WTC11 (cell line): Measurements from ENCODE around the gene PPP1R16B. TPM values are rescaled to one million over a fixed set of nuclear protein-coding genes. Genes with fewer than 3 reads are reported as not detected.
A peak's percentile ranks its signal among the peaks of the same experiment; 100 is the strongest.
"Not testable (repeated sequence)": the region's sequence is repeated elsewhere in the genome, so short reads cannot be mapped to it uniquely, and the experiment has no call there.

Experiments used
- ATAC-seq: fragments of 200-7000 bp; cut with Tn5 transposase; 2 replicates; pipeline ENCODE4 v1.10.0; 2021; ENCODE audit warnings: mild to moderate bottlenecking, moderate library complexity
- CTCF ChIA-PET: fragments of 300-600 bp; sonication (Branson Sonifier 250); formaldehyde crosslinking; loops from one replicate; lab custom pipeline; 2021; ENCODE audit warnings: antibody characterized with exemption; lab: Charles Lee
- POLR2A ChIA-PET: fragments of 350-600 bp; sonication (Branson Sonifier 250); formaldehyde crosslinking; loops from one replicate; lab custom pipeline; 2021; ENCODE audit warnings: antibody characterized with exemption; lab: Charles Lee
- DNase-seq: peaks from one replicate; pipeline ENCODE4 v3.0.0; 2021; ENCODE audit warnings: low spot score
- H3K27ac Mint-ChIP-seq: 2 replicates; pipeline ENCODE4 v1.8.0; 2021; ENCODE audit warnings: mixed read lengths
- H3K27me3 Mint-ChIP-seq: 2 replicates; pipeline ENCODE4 v1.8.0; 2021; ENCODE audit warnings: low read depth, mild to moderate bottlenecking, moderate library complexity, mixed read lengths
- H3K36me3 Mint-ChIP-seq: 2 replicates; pipeline ENCODE4 v1.8.0; 2021; ENCODE audit warnings: mixed read lengths
- H3K4me1 Mint-ChIP-seq: 2 replicates; pipeline ENCODE4 v1.8.0; 2022; ENCODE audit warnings: mixed read lengths
- H3K4me3 Mint-ChIP-seq: 2 replicates; pipeline ENCODE4 v1.8.0; 2021; ENCODE audit warnings: mild to moderate bottlenecking, moderate library complexity, mixed read lengths
- H3K9me3 Mint-ChIP-seq: 2 replicates; pipeline ENCODE4 v1.8.0; 2021; ENCODE audit warnings: mixed read lengths
- AFF4 ChIP-seq: sonication (generic); formaldehyde crosslinking; IDR thresholded peaks from 2 replicates; pipeline ENCODE4 v1.8.1; 2023; ENCODE audit warnings: mild to moderate bottlenecking, missing genetic modification reagents, borderline replicate concordance
- ATF6 ChIP-seq: sonication (generic); formaldehyde crosslinking; IDR thresholded peaks from 2 replicates; pipeline ENCODE4 v1.8.1; 2023; ENCODE audit warnings: mild to moderate bottlenecking, missing genetic modification reagents
- GABPB1 ChIP-seq: sonication (generic); formaldehyde crosslinking; IDR thresholded peaks from 2 replicates; pipeline ENCODE4 v1.8.1; 2023; ENCODE audit warnings: mild to moderate bottlenecking, missing genetic modification reagents
- HMGA2 ChIP-seq: fragments of 250-450 bp; sonication (Bioruptor Pico); IDR thresholded peaks from 2 replicates; pipeline ENCODE4 v1.4.0; 2021; ENCODE audit warnings: mild to moderate bottlenecking, moderate library complexity
- IRF1 ChIP-seq: sonication (generic); formaldehyde crosslinking; IDR thresholded peaks from 2 replicates; pipeline ENCODE4 v1.8.0; 2023; ENCODE audit warnings: missing genetic modification reagents
- KAT7 ChIP-seq: sonication (generic); formaldehyde crosslinking; IDR thresholded peaks from 2 replicates; pipeline ENCODE4 v1.8.1; 2023; ENCODE audit warnings: missing genetic modification reagents, mild to moderate bottlenecking, borderline replicate concordance
- MLX ChIP-seq: sonication (generic); formaldehyde crosslinking; IDR thresholded peaks from 2 replicates; pipeline ENCODE4 v1.8.1; 2023; ENCODE audit warnings: mild to moderate bottlenecking, missing genetic modification reagents, moderate library complexity
- RELA ChIP-seq: sonication (generic); formaldehyde crosslinking; IDR thresholded peaks from 2 replicates; pipeline ENCODE4 v1.8.1; 2022; ENCODE audit warnings: missing genetic modification reagents, mild to moderate bottlenecking, borderline replicate concordance
- TEAD1 ChIP-seq: sonication (generic); formaldehyde crosslinking; IDR thresholded peaks from 2 replicates; pipeline ENCODE4 v1.8.0; 2022; ENCODE audit warnings: mild to moderate bottlenecking, missing genetic modification reagents
- ZBTB21 ChIP-seq: sonication (generic); formaldehyde crosslinking; IDR thresholded peaks from 2 replicates; pipeline ENCODE4 v1.8.1; 2023; ENCODE audit warnings: mild to moderate bottlenecking, missing genetic modification reagents, borderline replicate concordance
- ZNF232 ChIP-seq: sonication (generic); formaldehyde crosslinking; IDR thresholded peaks from 2 replicates; pipeline ENCODE4 v1.8.0; 2022; ENCODE audit warnings: mild to moderate bottlenecking, missing genetic modification reagents
- ZNF317 ChIP-seq: sonication (generic); formaldehyde crosslinking; IDR thresholded peaks from 2 replicates; pipeline ENCODE4 v1.8.1; 2023; ENCODE audit warnings: low read depth, mild to moderate bottlenecking, moderate library complexity, missing genetic modification reagents, borderline replicate concordance
- ZNF396 ChIP-seq: fragments of 250-450 bp; sonication (Bioruptor Pico); IDR thresholded peaks from 2 replicates; pipeline ENCODE4 v1.8.0; 2021; ENCODE audit warnings: mild to moderate bottlenecking, moderate library complexity, borderline replicate concordance
- ZSCAN18 ChIP-seq: fragments of 250-450 bp; sonication (Bioruptor Pico); IDR thresholded peaks from 2 replicates; pipeline ENCODE4 v2.1.2; 2022; ENCODE audit warnings: mild to moderate bottlenecking, moderate library complexity
- total RNA-seq: library from RNA; stranded (reverse); gene quantifications from 3 replicates; pipeline ENCODE4 v1.2.3, GENCODE V29; 2021
- TF ChIP-seq, protein P1 (sequence below): sonication (generic); formaldehyde crosslinking; IDR thresholded peaks from 2 replicates; pipeline ENCODE4 v1.8.1; 2022; ENCODE audit warnings: mild to moderate bottlenecking, missing genetic modification reagents, moderate library complexity, borderline replicate concordance
- TF ChIP-seq, protein P2 (sequence below): sonication (generic); formaldehyde crosslinking; IDR thresholded peaks from 2 replicates; pipeline ENCODE4 v1.8.1; 2023; ENCODE audit warnings: mild to moderate bottlenecking, moderate library complexity, missing genetic modification reagents
- TF ChIP-seq, protein P3 (sequence below): sonication (generic); formaldehyde crosslinking; IDR thresholded peaks from 2 replicates; pipeline ENCODE4 v1.8.1; 2023; ENCODE audit warnings: mild to moderate bottlenecking, missing genetic modification reagents, moderate library complexity

The PPP1R16B gene
- total RNA-seq, 1 experiment from 2014 or later = 12.0 TPM

GRCh38 chr20:38813574-38813962 lies 8.1 kb downstream of the PPP1R16B start:
- peak overlapping the region; percentile 70; the same call in 1 of the 2 replicates for H3K27ac Mint-ChIP-seq
- H3K36me3 Mint-ChIP-seq, ATAC-seq, CTCF ChIA-PET, DNase-seq, POLR2A ChIA-PET, H3K4me3 Mint-ChIP-seq, H3K27me3 Mint-ChIP-seq, H3K9me3 Mint-ChIP-seq: not testable (repeated sequence)
- TF ChIP-seq HMGA2 (CRISPR knock-in tag) = peak; percentile 61
- peaks cover 46% of the 10 kb centered on the region for H3K4me1 Mint-ChIP-seq

GRCh38 chr20:38815446-38815845 lies 9.9 kb downstream of the PPP1R16B start:
- TF ChIP-seq AFF4 (no peak), ZNF396 (CRISPR knock-in tag) (no peak), ATF6 (CRISPR knock-in tag) (no peak), TEAD1 (CRISPR knock-in tag) (no peak), KAT7 (CRISPR knock-in tag) (no peak), ZBTB21 (CRISPR knock-in tag) (no peak), ZNF317 (CRISPR knock-in tag) (no peak), IRF1 (CRISPR knock-in tag) (no peak), ZNF232 (no peak), GABPB1 (CRISPR knock-in tag) (no peak), ZSCAN18 (no peak), HMGA2 (CRISPR knock-in tag) (no peak), MLX (no peak), RELA (CRISPR knock-in tag) (no peak)
- TF ChIP-seq, protein P1, sequence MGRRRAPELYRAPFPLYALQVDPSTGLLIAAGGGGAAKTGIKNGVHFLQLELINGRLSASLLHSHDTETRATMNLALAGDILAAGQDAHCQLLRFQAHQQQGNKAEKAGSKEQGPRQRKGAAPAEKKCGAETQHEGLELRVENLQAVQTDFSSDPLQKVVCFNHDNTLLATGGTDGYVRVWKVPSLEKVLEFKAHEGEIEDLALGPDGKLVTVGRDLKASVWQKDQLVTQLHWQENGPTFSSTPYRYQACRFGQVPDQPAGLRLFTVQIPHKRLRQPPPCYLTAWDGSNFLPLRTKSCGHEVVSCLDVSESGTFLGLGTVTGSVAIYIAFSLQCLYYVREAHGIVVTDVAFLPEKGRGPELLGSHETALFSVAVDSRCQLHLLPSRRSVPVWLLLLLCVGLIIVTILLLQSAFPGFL (CRISPR knock-in tag) = no peak
- TF ChIP-seq, protein P2, sequence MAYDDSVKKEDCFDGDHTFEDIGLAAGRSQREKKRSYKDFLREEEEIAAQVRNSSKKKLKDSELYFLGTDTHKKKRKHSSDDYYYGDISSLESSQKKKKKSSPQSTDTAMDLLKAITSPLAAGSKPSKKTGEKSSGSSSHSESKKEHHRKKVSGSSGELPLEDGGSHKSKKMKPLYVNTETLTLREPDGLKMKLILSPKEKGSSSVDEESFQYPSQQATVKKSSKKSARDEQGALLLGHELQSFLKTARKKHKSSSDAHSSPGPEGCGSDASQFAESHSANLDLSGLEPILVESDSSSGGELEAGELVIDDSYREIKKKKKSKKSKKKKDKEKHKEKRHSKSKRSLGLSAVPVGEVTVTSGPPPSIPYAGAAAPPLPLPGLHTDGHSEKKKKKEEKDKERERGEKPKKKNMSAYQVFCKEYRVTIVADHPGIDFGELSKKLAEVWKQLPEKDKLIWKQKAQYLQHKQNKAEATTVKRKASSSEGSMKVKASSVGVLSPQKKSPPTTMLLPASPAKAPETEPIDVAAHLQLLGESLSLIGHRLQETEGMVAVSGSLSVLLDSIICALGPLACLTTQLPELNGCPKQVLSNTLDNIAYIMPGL (CRISPR knock-in tag) = no peak
- TF ChIP-seq, protein P3, sequence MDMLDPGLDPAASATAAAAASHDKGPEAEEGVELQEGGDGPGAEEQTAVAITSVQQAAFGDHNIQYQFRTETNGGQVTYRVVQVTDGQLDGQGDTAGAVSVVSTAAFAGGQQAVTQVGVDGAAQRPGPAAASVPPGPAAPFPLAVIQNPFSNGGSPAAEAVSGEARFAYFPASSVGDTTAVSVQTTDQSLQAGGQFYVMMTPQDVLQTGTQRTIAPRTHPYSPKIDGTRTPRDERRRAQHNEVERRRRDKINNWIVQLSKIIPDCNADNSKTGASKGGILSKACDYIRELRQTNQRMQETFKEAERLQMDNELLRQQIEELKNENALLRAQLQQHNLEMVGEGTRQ = no peak
- Mint-ChIP-seq H3K27ac (no peak overlapping the region), H3K9me3 (no peaks in the 10 kb centered on the region), H3K4me3 (no peak overlapping the region), H3K36me3 (peaks cover 2% of the 10 kb centered on the region; the same call in 1 of the 2 replicates), H3K27me3 (no peaks in the 10 kb centered on the region; the same call in 1 of the 2 replicates), H3K4me1 (peaks cover 47% of the 10 kb centered on the region)
- no peak for DNase-seq
- POLR2A ChIA-PET = no interaction called here
- no peak for ATAC-seq
- CTCF ChIA-PET = interaction anchor here (1.9 kb wide), 1 partner anchor 10 kb away, joined by 6 read pairs; the partner anchor contains the start of gene PPP1R16B
